ENCODE results near the gene ELSPBP1.

Gene ELSPBP1

GRCh38 chr19:48044561-48044960 lies 50.1 kb downstream of the ELSPBP1 start:
- Histone ChIP-seq H3K36me3 (ENCODE audit: control insufficient read depth, low read length) (no peaks in the 10 kb centered on the region), H3K9me3 (ENCODE audit: control insufficient read depth, insufficient read depth, low read length) (peaks cover 3% of the 10 kb centered on the region; the same call in 1 of the 2 replicates), H4K20me1 (ENCODE audit: control insufficient read depth, insufficient read depth, low read depth, low read length) (no peaks in the 10 kb centered on the region)

GRCh38 chr19:48051335-48052033 lies 57.1 kb downstream of the ELSPBP1 start:
- TF ChIP-seq CTCF (IDR thresholded peaks at IDR 0.05; ENCODE audit: low read depth, low read length, poor library complexity, severe bottlenecking) (no peak), EZH2phosphoT487 (IDR thresholded peaks at IDR 0.05; ENCODE audit: borderline replicate concordance, low read length) (no peak)
- Histone ChIP-seq H3K79me2 (ENCODE audit: control insufficient read depth, low read length) (no peaks in the 10 kb centered on the region), H3K27me3 (ENCODE audit: control insufficient read depth, low read length) (no peaks in the 10 kb centered on the region), H3K27ac (ENCODE audit: low read depth, low read length) (no peak overlapping the region), H3K36me3 (ENCODE audit: control insufficient read depth, low read length) (no peaks in the 10 kb centered on the region), H4K20me1 (ENCODE audit: control insufficient read depth, insufficient read depth, low read depth, low read length) (no peaks in the 10 kb centered on the region), H3F3A (ENCODE audit: control insufficient read depth, insufficient read depth) (no peaks in the 10 kb centered on the region), H3K4me3 (ENCODE audit: low read length) (no peak overlapping the region), H3K9me3 (ENCODE audit: control insufficient read depth, insufficient read depth, low read length) (no peaks in the 10 kb centered on the region), H3K4me1 (ENCODE audit: control insufficient read depth, low read length) (no peaks in the 10 kb centered on the region), H3K9me2 (replicated peaks; ENCODE audit: control insufficient read depth, low read length) (no peaks in the 10 kb centered on the region), H3K4me2 (ENCODE audit: low read length) (no peak overlapping the region)

More at GRCh38 chr19:48044561-48044960, 50.1 kb downstream of the ELSPBP1 start:
- TF ChIP-seq CTCF (IDR thresholded peaks at IDR 0.05; ENCODE audit: low read depth, low read length, poor library complexity, severe bottlenecking) (no peak), EZH2phosphoT487 (IDR thresholded peaks at IDR 0.05; ENCODE audit: borderline replicate concordance, low read length) (no peak)
- Histone ChIP-seq H3K4me2 (ENCODE audit: low read length) (no peak overlapping the region), H3K4me3 (ENCODE audit: low read length) (no peak overlapping the region), H3K27ac (ENCODE audit: low read depth, low read length) (no peak overlapping the region), H3K27me3 (ENCODE audit: control insufficient read depth, low read length) (no peaks in the 10 kb centered on the region), H3K9me2 (replicated peaks; ENCODE audit: control insufficient read depth, low read length) (no peaks in the 10 kb centered on the region), H3K4me1 (ENCODE audit: control insufficient read depth, low read length) (no peaks in the 10 kb centered on the region), H3F3A (ENCODE audit: control insufficient read depth, insufficient read depth) (no peaks in the 10 kb centered on the region), H3K79me2 (ENCODE audit: control insufficient read depth, low read length) (no peaks in the 10 kb centered on the region)

- Histone ChIP-seq H3K9me3 (ENCODE audit: control insufficient read depth, insufficient read depth, low read length) (no peaks in the 10 kb centered on the region), H3K27ac (ENCODE audit: low read depth, low read length) (no peak overlapping the region), H3K9me2 (replicated peaks; ENCODE audit: control insufficient read depth, low read length) (no peaks in the 10 kb centered on the region), H3K36me3 (ENCODE audit: control insufficient read depth, low read length) (no peaks in the 10 kb centered on the region), H3K4me1 (ENCODE audit: control insufficient read depth, low read length) (no peaks in the 10 kb centered on the region), H3K27me3 (ENCODE audit: control insufficient read depth, low read length) (no peaks in the 10 kb centered on the region), H3K4me2 (ENCODE audit: low read length) (no peak overlapping the region), H3K4me3 (ENCODE audit: low read length) (no peak overlapping the region), H3K79me2 (ENCODE audit: control insufficient read depth, low read length) (no peaks in the 10 kb centered on the region), H3F3A (ENCODE audit: control insufficient read depth, insufficient read depth) (no peaks in the 10 kb centered on the region), H4K20me1 (ENCODE audit: control insufficient read depth, insufficient read depth, low read depth, low read length) (no peaks in the 10 kb centered on the region)
- TF ChIP-seq CTCF (IDR thresholded peaks at IDR 0.05; ENCODE audit: low read depth, low read length, poor library complexity, severe bottlenecking) (no peak), EZH2phosphoT487 (IDR thresholded peaks at IDR 0.05; ENCODE audit: borderline replicate concordance, low read length) (no peak)
These were observed 58.6 kb downstream of the ELSPBP1 start for GRCh38 chr19:48053076-48053475.

Data from DOHH2 (cell line).